Measurements from ENCODE around the gene KLKB1. TPM values are rescaled to one million over a fixed set of nuclear protein-coding genes. Genes with fewer than 3 reads are reported as not detected.

KLKB1 gene
- total RNA-seq, 1 donor from 2014 or later = not detected

- H3K4me1 Mint-ChIP-seq (ENCODE audit: low read depth, unreplicated experiment) = no peaks in the 10 kb centered on the region
- H3K4me3 Mint-ChIP-seq (ENCODE audit: unreplicated experiment) = no peak overlapping the region
- H3K4me2 ChIP-seq (ENCODE audit: low read length) = no peak overlapping the region
- no peaks in the 10 kb centered on the region for H3K27me3 Mint-ChIP-seq (ENCODE audit: low read depth, unreplicated experiment)
- no peak overlapping the region for H3K27ac Mint-ChIP-seq (ENCODE audit: unreplicated experiment)
- no peaks in the 10 kb centered on the region for H3K79me2 ChIP-seq (ENCODE audit: insufficient read depth, low read length)
- no peak overlapping the region for H3K9ac ChIP-seq (ENCODE audit: low read length)
- no peaks in the 10 kb centered on the region for H3K4me1 ChIP-seq (ENCODE audit: insufficient read depth, low read length)
- no peaks in the 10 kb centered on the region for H4K20me1 ChIP-seq (ENCODE audit: insufficient read depth, low read length)
- DNase-seq (ENCODE audit: low read depth) (no peak), FAIRE-seq (no peak)
- no peak overlapping the region for H3K27ac ChIP-seq (ENCODE audit: low read depth, low read length)
- no peak overlapping the region for H2AFZ ChIP-seq (ENCODE audit: low read depth, low read length)
- no peaks in the 10 kb centered on the region for H3K36me3 ChIP-seq (ENCODE audit: insufficient read depth, low read length)
- TF ChIP-seq CTCF (IDR thresholded peaks at IDR 0.05; ENCODE audit: insufficient read depth, low read depth, low read length) = no peak
- no peak for TF ChIP-seq EZH2 (IDR thresholded peaks at IDR 0.05; ENCODE audit: insufficient read depth, low read length)
- H3K4me3 ChIP-seq (ENCODE audit: insufficient read depth, low read depth, low read length) = no peak overlapping the region
- peaks cover 8% of the 10 kb centered on the region for H3K36me3 Mint-ChIP-seq (ENCODE audit: low read depth, unreplicated experiment)
- H3K9me3 Mint-ChIP-seq (ENCODE audit: unreplicated experiment) = peaks cover 2% of the 10 kb centered on the region
- no peaks in the 10 kb centered on the region for H3K27me3 ChIP-seq (ENCODE audit: insufficient read depth, low read length)
- no peaks in the 10 kb centered on the region for H3K9me3 ChIP-seq (ENCODE audit: insufficient read depth, low read depth, low read length)
These were observed 26.8 kb upstream of the KLKB1 start for GRCh38 chr4:186200516-186200915.

- Histone ChIP-seq H3K9me3 (ENCODE audit: insufficient read depth, low read depth, low read length) (no peaks in the 10 kb centered on the region), H3K4me2 (ENCODE audit: low read length) (no peak overlapping the region), H3K4me1 (ENCODE audit: insufficient read depth, low read length) (no peaks in the 10 kb centered on the region), H2AFZ (ENCODE audit: low read depth, low read length) (no peak overlapping the region), H3K27me3 (ENCODE audit: insufficient read depth, low read length) (no peaks in the 10 kb centered on the region), H3K79me2 (ENCODE audit: insufficient read depth, low read length) (no peaks in the 10 kb centered on the region), H3K9ac (ENCODE audit: low read length) (no peak overlapping the region), H4K20me1 (ENCODE audit: insufficient read depth, low read length) (no peaks in the 10 kb centered on the region), H3K4me3 (ENCODE audit: insufficient read depth, low read depth, low read length) (no peak overlapping the region), H3K27ac (ENCODE audit: low read depth, low read length) (no peak overlapping the region), H3K36me3 (ENCODE audit: insufficient read depth, low read length) (no peaks in the 10 kb centered on the region)
- TF ChIP-seq CTCF (IDR thresholded peaks at IDR 0.05; ENCODE audit: insufficient read depth, low read depth, low read length) (no peak), EZH2 (IDR thresholded peaks at IDR 0.05; ENCODE audit: insufficient read depth, low read length) (no peak)
- DNase-seq (ENCODE audit: low read depth) (no peak), FAIRE-seq (no peak)
- Mint-ChIP-seq H3K9me3 (ENCODE audit: unreplicated experiment) (peaks cover 2% of the 10 kb centered on the region), H3K27me3 (ENCODE audit: low read depth, unreplicated experiment) (no peaks in the 10 kb centered on the region), H3K4me1 (ENCODE audit: low read depth, unreplicated experiment) (no peaks in the 10 kb centered on the region), H3K4me3 (ENCODE audit: unreplicated experiment) (no peak overlapping the region), H3K27ac (ENCODE audit: unreplicated experiment) (no peak overlapping the region), H3K36me3 (ENCODE audit: low read depth, unreplicated experiment) (peaks cover 6% of the 10 kb centered on the region)
These were observed 26.3 kb upstream of the KLKB1 start for GRCh38 chr4:186201010-186201409.

- DNase-seq (ENCODE audit: low read depth) = no peak
- no peaks in the 10 kb centered on the region for H3K79me2 ChIP-seq (ENCODE audit: insufficient read depth, low read length)
- Mint-ChIP-seq H3K4me3 (ENCODE audit: unreplicated experiment) (no peak overlapping the region), H3K27ac (ENCODE audit: unreplicated experiment) (no peak overlapping the region), H3K4me1 (ENCODE audit: low read depth, unreplicated experiment) (no peaks in the 10 kb centered on the region), H3K27me3 (ENCODE audit: low read depth, unreplicated experiment) (no peaks in the 10 kb centered on the region), H3K9me3 (ENCODE audit: unreplicated experiment) (peaks cover 6% of the 10 kb centered on the region), H3K36me3 (ENCODE audit: low read depth, unreplicated experiment) (peaks cover 3% of the 10 kb centered on the region)
- H3K27me3 ChIP-seq (ENCODE audit: insufficient read depth, low read length) = no peaks in the 10 kb centered on the region
- no peak overlapping the region for H3K4me3 ChIP-seq (ENCODE audit: insufficient read depth, low read depth, low read length)
- H4K20me1 ChIP-seq (ENCODE audit: insufficient read depth, low read length) = no peaks in the 10 kb centered on the region
- no peaks in the 10 kb centered on the region for H3K4me1 ChIP-seq (ENCODE audit: insufficient read depth, low read length)
- H3K4me2 ChIP-seq (ENCODE audit: low read length) = no peak overlapping the region
- no peak for TF ChIP-seq EZH2 (IDR thresholded peaks at IDR 0.05; ENCODE audit: insufficient read depth, low read length)
- peak; percentile 31 for TF ChIP-seq CTCF (IDR thresholded peaks at IDR 0.05; ENCODE audit: insufficient read depth, low read depth, low read length)
- H2AFZ ChIP-seq (ENCODE audit: low read depth, low read length) = no peak overlapping the region
- H3K27ac ChIP-seq (ENCODE audit: low read depth, low read length) = no peak overlapping the region
- FAIRE-seq = peak; percentile 5
- H3K9me3 ChIP-seq (ENCODE audit: insufficient read depth, low read depth, low read length) = no peaks in the 10 kb centered on the region
- H3K36me3 ChIP-seq (ENCODE audit: insufficient read depth, low read length) = no peaks in the 10 kb centered on the region
- H3K9ac ChIP-seq (ENCODE audit: low read length) = no peak overlapping the region
These were observed 25.6 kb upstream of the KLKB1 start for GRCh38 chr4:186201535-186202230.

Measured in astrocyte (in vitro differentiated cells and primary cell).